Psoas muscle (tissue), 8 donors: ENCODE results near the gene CHST11. TPM values are rescaled to one million over a fixed set of nuclear protein-coding genes. Genes with fewer than 3 reads are reported as not detected.

Experiments
- ATAC-seq, 4 donors: fragments of 200-7000 bp; cut with Tn5 transposase; one replicate each; pipeline ENCODE4 v1.9.1; 2020; ENCODE audit warnings: moderate library complexity in 3 of 4, mild to moderate bottlenecking in 2 of 4
- DNase-seq, 2 donors: peaks; one replicate each; pipeline ENCODE4 v3.0.0-alpha.2; 2020
- H3K27ac ChIP-seq: fragments of 200-600 bp; one replicate; pipeline ENCODE4 v1.8.0; 2022
- H3K27me3 ChIP-seq, 3 donors: fragments of 200-600 bp in 1 of 3; one replicate each; pipeline versions ENCODE4 v1.6.1 to v1.8.0; 2013 to 2022; ENCODE audit warnings: low read length in 2 of 3, mild to moderate bottlenecking in 2 of 3, moderate library complexity in 1 of 3; ENCODE audit not compliant: insufficient read depth in 3 of 3
- H3K36me3 ChIP-seq, 2 donors: fragments of 200-600 bp in 1 of 2; one replicate each; pipeline versions ENCODE4 v1.6.1 to v1.8.0; 2013 to 2022; ENCODE audit warnings: low read depth in 1 of 2, mild to moderate bottlenecking in 1 of 2, moderate library complexity in 1 of 2; ENCODE audit not compliant: insufficient read depth in 1 of 2
- H3K4me1 ChIP-seq: fragments of 200-600 bp; one replicate; pipeline ENCODE4 v1.8.0; 2022
- H3K4me3 ChIP-seq: fragments of 200-600 bp; one replicate; pipeline ENCODE4 v1.8.0; 2022; ENCODE audit warnings: mild to moderate bottlenecking
- H3K9me3 ChIP-seq: fragments of 200-600 bp; one replicate; pipeline ENCODE4 v1.8.0; 2022
- CTCF ChIP-seq: fragments of 200-600 bp; IDR thresholded peaks from one replicate; pipeline ENCODE4 v1.8.0; 2022; ENCODE audit warnings: antibody characterized with exemption
- WGBS, 3 donors: extraction: QIAGEN DNeasy Blood & Tissue Kit; methylation state at CpG; one replicate each; pipeline versions ENCODE4 v1.1.6 to v1.1.7; 2013; 5-methylcytosine and 5-hydroxymethylcytosine counted together
- intact Hi-C, 2 donors: fragments of 100-400 bp; cut with DNase I; formaldehyde crosslinking; loops; one replicate each; pipeline versions ENCODE4 v1.11.0 to v1.14.2; 2022
- polyA plus RNA-seq, 3 donors: library from polyadenylated mRNA; stranded (reverse); fragments of 200-250 nt; gene quantifications; one replicate each; pipeline ENCODE4 v1.2.3, GENCODE V29; 2013
- total RNA-seq, 4 donors: library from RNA; stranded (reverse); fragmentation: NEBNext Ultra II Directional in 2 of 4; extraction: Animal tissue kit (Norgen Biotek cat#: 25700) in 2 of 4; gene quantifications; one replicate each; pipeline versions ENCODE4 v1.2.1 to v1.2.4, GENCODE V29; 2021 to 2023
- donor health status: healthy with polysubstance abuse.
- donor health status: DM: no; HTN: no; CAD: no; lungs with moderate emphysema.
- donor health status: Bipolar disorder and iron deficiency.
- donor health status: healthy.
- donor health status: DM: yes; HTN: yes; CAD: no.
- donor health status: DM: no; HTN: no; CAD: no.
- donor health status: DM: no; HTN: no; CAD: no.
- donor health status: DM: yes; HTN: yes; CAD: no.

Gene CHST11
- total and polyA plus RNA-seq, 7 donors = 0.52 to 1.6 (median 1.0) TPM

DNA sequence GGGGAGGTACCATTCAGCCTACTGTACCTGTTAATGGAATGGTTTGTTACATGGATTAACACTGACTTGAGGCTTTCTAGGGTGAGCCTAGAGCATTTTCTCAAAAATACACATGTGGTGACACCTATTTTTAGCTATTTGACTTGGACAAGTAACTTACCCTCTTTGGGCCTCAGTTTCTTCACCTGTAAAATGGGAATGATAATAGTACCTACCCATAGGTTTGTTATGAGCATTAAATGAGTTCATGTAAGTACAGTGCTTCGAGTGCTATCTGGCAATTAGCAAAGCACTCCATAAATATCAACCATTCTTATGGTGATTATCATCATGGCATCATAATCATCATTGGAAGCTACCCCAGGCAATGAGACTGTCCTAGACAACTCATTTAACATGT is 216.5 kb downstream of the CHST11 start:
- DNase-seq (no peak), ATAC-seq (no peak)
- TF ChIP-seq CTCF = no peak
- Histone ChIP-seq H3K4me3 (no peak overlapping the region), H3K36me3 (no peaks in the 10 kb centered on the region), H3K9me3 (no peaks in the 10 kb centered on the region), H3K27ac (no peak overlapping the region), H3K4me1 (peaks cover 15% of the 10 kb centered on the region), H3K27me3 (no peaks in the 10 kb centered on the region)
- WGBS, 3 donors = 88 to 100% (median 93%) methylated on average over 1 of the region's 1 CpG
- intact Hi-C loops = no loop called here

DNA sequence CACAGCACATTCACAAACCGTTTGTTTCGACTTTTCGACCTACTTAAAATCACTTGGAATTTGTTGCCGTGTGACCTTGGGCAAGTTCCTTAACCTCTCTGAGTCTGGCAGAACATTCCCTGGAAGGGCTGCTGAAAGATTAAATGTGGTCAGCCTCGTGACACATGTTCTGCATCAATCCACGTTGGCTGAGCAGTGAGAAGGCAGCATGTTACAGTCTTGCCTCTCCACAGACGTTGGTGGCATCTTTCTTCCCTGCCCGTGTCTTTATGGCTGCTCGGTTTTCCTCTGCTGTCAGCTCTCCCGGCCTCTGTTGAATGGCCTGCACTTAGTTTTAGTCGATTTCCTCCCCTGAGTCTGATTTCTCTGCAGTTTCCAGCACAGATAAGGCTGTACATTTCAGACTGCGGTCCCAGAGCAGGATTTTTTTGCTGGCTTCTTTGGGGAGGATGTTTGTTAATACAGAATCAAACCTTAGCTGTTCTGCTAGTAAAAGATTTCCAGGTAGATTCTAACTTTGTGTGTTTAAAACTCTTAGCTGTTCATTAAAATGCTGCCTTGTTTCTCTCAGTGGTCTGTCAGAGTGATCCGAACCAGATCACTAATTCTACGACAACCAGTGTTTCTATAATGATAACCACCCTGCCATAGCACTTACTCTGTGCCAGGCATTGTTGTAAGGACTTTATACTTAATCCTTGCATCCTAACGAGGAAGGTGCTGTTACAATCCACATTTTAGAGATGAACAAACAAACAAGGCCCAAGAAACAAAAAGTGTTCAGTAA is 217.1 kb downstream of the CHST11 start:
- Histone ChIP-seq H3K4me1 (peaks cover 15% of the 10 kb centered on the region), H3K4me3 (no peak overlapping the region), H3K9me3 (no peaks in the 10 kb centered on the region), H3K27ac (no peak overlapping the region), H3K27me3 (no peaks in the 10 kb centered on the region), H3K36me3 (no peaks in the 10 kb centered on the region)
- no peak for TF ChIP-seq CTCF
- ATAC-seq (no peak), DNase-seq (no peak)
- 68 to 77% (median 70%) methylated on average over 15 of the region's 15 CpGs for WGBS, 3 donors
- intact Hi-C loops = no loop called here

GRCh38 chr12:104676636-104677035 is 219.9 kb downstream of the CHST11 start:
- no peaks in the 10 kb centered on the region for H3K36me3 ChIP-seq
- H3K27ac ChIP-seq = no peak overlapping the region
- DNase-seq (no peak), ATAC-seq (no peak)
- no peaks in the 10 kb centered on the region for H3K27me3 ChIP-seq
- TF ChIP-seq CTCF = no peak
- no peaks in the 10 kb centered on the region for H3K9me3 ChIP-seq
- intact Hi-C loops = no loop called here
- 67 to 81% (median 72%) methylated on average over 8 of the region's 8 CpGs for WGBS, 3 donors
- H3K4me1 ChIP-seq = peaks cover 9% of the 10 kb centered on the region
- no peak overlapping the region for H3K4me3 ChIP-seq

DNA sequence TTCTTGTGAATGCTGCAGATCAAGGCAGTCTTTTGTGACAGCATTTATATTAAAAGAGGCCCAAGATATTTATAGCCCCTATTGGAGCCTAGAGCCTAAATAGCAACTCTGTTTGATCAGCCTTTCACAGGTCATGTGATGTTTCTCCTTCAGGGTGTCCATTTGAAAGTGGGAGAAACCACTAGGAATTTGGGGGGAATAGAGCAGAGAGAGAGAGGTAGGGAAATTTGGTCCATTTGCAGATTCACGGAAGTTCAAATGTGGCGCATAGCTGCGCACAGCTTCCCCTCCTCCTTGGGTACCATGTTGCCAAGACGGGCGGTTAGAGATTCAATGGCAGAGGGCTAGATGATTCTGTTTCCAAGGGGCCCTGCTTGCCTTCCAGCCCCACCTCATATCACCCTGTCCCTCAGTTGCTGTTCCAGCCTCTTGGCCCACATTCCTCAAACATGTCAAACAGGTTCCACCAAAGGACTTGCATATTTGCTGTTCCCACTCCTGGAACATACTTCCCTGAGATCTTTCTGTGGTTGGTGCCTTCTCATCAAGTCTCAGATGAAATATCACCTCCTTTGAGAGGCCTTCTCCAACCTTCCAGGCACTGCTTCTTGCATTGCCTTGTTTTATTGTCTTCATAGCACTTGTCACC is 220.8 kb downstream of the CHST11 start:
- H3K36me3 ChIP-seq = no peaks in the 10 kb centered on the region
- H3K27ac ChIP-seq = no peak overlapping the region
- ATAC-seq (no peak), DNase-seq (no peak)
- H3K4me1 ChIP-seq = no peaks in the 10 kb centered on the region
- WGBS, 3 donors = 87 to 97% (median 94%) methylated on average over 5 of the region's 5 CpGs
- H3K9me3 ChIP-seq = no peaks in the 10 kb centered on the region
- TF ChIP-seq CTCF = no peak
- intact Hi-C loops = no loop called here
- no peak overlapping the region for H3K4me3 ChIP-seq
- no peaks in the 10 kb centered on the region for H3K27me3 ChIP-seq
